GM18508 (cell line): Measurements from ENCODE around the gene APCDD1.

ENCODE experiments used
- ATAC-seq: cut with Tn5 transposase; IDR thresholded peaks from one replicate; pipeline ENCODE4 v1.9.1; 2021; ENCODE audit warnings: moderate number of reproducible peaks; ENCODE audit not compliant: insufficient read depth, unreplicated experiment

APCDD1 gene

DNA sequence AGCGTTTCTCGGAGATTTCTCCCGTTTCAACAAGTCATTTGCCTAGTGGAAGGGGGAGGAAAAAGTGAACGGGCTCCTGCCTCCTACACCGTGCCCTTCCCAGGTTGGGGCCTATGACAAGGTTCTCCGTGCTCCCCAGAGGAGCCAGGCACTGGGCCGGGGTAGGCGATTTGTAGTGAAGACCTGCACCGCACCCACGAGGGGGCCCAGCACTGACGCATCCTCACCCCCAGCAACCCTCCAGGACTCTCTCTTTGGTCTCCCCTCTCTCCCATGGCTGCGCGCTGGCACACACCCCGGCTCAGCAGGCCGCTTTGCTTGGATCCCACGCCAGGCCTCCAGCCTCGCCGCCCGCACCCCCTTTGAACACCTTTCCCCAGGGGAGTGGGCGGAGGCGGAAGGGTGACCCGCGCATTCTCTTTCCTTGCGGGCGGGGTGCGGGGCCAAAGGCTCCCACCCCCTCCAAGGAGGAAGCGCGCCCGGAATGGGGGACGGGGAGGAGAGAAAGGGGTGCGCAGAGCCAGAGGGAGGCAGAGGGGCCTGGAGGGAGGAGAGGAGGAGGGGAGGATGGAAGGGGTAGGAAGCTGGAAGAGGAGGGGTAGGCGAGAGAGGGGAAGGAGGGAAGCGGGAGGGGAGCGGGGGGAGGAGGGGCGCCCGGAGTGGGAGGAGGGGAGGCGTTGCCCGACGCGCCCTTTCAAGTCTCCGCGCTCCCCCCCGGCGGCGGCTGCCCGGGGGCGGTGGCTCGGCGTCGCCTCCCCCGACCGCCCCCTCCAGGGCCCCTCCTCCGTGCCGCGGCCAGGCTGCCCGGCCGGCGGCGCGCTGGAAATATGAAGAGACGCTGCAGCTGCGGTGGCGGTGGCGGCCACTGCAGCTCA, at the start of gene APCDD1:
APCDD1 (plus strand) TSS at position 830 of the 875 bp plus-strand sequence. CDS start 347 bp downstream, outside the sequence.
- no peak for ATAC-seq

- ATAC-seq: no peak
These were observed 49.4 kb upstream of the APCDD1 start for GRCh38 chr18:10405014-10405493.

DNA sequence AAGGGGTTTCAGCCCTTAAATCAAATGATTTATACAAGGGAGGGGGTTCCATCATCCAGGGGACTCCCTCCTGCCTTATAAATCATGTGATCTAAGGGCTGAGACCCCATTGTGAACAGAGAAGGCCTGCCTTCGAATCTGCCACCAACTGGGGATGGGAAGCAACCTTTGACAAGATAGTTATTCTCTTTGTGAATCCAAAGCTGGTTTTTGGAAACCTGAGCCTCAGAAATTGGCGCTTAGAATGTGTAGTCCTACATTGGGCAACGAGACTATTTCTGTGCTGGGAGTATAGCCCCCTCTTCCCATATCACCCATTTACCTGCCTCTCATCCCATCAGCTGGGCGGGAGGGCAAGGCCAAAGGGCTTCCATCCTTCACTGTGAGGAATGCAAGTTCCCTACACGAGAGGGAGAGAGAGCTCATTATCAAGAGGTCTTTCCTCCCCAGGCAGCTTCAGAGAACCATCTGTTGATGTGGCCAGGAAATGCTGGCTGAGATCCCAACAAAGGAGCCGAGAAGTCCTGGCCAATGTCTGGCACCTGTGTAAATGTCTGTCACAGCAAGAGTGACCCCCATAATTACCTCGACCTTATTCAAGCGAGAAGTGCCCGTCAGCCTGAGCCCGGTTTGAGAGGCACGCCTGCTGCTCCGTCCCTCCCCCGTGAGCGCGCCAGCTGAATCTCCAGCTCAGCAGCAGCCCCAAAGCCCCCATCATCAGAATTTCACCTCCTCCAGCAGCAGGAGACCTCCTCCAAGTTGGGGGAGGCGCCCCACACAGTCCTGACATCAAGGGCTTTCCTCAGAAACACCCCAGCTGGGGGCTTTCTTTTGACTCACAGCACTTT, 48.4 kb upstream of the APCDD1 start:
- no peak for ATAC-seq

DNA sequence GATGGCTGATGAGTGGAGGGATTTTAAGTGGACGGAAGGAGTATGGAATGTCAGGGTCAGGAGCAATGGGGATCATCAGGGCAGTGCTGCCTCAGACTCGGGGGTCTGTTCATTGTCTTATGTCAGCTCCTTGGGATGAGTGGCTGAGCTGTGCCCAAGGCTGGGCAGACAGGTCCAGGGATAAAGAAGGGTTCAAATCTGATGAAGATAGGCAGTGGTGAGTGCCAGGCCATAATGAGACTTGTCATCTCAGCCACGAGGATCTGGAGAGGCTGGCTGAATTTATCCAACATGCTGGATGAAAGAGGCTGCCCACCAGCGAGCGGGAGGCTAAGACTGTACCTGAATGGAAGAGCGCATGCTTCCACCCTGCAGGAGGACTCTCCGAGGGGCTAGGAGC, 46.3 kb upstream of the APCDD1 start:
- no peak for ATAC-seq

DNA sequence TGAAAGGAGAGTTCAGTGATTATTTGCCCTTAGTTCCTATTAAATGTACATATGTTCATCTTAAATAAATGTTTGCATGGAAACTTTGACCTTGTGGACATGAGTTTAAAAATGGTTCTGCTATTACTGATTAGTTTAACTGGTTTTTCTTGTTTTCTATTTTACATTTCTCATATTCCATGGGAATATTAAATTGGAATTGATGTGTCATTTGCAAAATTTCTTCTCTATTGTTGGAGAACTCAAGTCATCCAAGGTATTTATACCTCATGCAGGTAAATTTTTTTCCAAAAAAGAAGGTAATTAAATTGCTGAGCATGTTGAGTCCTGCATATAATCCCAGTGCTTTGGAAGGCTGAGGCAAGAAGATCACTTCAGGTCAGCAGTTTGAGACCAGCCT, 45.4 kb upstream of the APCDD1 start:
- ATAC-seq: no peak

GRCh38 chr18:10410472-10411308, 43.7 kb upstream of the APCDD1 start:
- ATAC-seq: no peak

- ATAC-seq: no peak
These were observed 41.5 kb upstream of the APCDD1 start for GRCh38 chr18:10412933-10413332.

GRCh38 chr18:10413722-10414121, 40.7 kb upstream of the APCDD1 start:
- no peak for ATAC-seq

DNA sequence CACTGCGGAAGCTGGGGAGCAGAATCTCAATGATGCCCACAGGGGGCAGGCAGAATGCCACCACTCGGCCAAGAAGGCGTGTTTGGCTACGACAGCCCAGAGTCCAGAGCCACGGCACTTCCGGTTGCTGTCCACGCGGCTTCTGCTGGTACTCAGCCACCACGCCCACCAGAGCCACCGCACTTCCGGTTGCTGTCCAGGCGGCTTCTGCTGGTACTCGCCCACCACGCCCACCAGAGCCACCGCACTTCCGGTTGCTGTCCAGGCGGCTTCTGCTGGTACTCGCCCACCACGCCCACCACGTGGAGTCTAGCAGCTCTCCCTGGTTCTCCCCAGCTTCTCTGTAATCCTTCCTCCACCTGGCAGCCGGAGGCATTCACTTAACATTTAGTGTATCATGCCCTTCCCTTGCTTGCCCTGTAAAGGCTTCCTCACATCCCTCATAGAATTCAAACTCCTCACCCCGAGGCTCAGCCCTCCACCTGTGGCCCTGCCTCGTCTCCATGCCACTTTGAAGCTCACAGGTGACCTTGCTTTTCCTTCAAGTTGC, 40.1 kb upstream of the APCDD1 start:
- ATAC-seq: no peak

- no peak for ATAC-seq
These were observed 38.4 kb upstream of the APCDD1 start for GRCh38 chr18:10416065-10416464.

- ATAC-seq: no peak
These were observed 37.2 kb upstream of the APCDD1 start for GRCh38 chr18:10417191-10417590.

GRCh38 chr18:10417664-10418063, 36.8 kb upstream of the APCDD1 start:
- no peak for ATAC-seq

- no peak for ATAC-seq
These were observed 35.6 kb upstream of the APCDD1 start for GRCh38 chr18:10418836-10419235.

- ATAC-seq: no peak
These were observed 34.9 kb upstream of the APCDD1 start for GRCh38 chr18:10419420-10420103.

- ATAC-seq: no peak
These were observed 33.7 kb upstream of the APCDD1 start for GRCh38 chr18:10420561-10421352.

DNA sequence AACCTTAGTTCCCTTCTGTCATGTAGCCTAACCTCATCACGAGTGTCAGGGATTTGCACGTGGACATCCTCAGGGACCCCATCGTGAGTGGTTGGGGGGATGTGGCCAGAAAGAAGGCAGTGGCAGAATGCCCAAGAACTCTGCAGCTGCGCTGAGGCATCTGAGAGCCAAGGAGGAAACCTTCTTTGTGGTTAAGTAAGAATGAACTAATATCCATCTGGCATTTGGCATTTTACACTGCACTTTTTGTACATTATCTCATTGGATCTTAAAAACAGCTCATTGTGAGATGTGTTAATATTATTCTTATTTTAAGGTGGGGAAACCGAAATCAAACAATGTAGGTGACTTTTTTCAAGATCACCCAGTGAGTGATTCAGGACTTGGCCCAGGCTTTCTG, 32.6 kb upstream of the APCDD1 start:
- no peak for ATAC-seq

DNA sequence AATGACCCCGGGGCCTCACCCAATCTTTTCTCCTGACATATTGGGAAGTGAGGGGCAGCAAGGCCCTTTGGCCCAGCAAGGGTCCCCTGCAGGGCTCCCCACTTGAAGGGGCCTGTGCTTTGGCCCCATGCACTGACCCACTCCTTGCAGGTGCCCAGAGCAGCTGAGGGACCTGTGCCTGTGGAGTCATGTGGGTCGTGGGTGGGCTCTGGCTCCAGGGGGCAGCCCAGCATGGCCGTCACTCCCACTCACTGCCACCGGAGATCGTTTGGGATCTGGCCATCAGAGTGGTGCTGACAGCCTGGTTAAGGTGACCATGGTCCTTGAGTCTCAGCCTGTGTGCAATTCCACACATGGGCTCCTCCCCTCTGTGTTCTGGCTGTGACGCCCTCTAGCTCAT, 31.7 kb upstream of the APCDD1 start:
- no peak for ATAC-seq

- no peak for ATAC-seq
These were observed 29.7 kb upstream of the APCDD1 start for GRCh38 chr18:10424585-10425307.
